Liver (tissue), 3 donors: Measurements from ENCODE around the gene CTSV.

Experiments used
- SP1 ChIP-seq: IDR thresholded peaks from 2 replicates; pipeline ENCODE4 v1.6.1; 2018; ENCODE audit warnings: antibody characterized with exemption, mild to moderate bottlenecking
- TF ChIP-seq, protein P1 (sequence below): fragments of 150-350 bp; IDR thresholded peaks from 2 replicates; pipeline ENCODE4 v1.5.1; 2017; ENCODE audit warnings: improper control_type of control experiment, low read depth, low read length; ENCODE audit not compliant: missing input control
- donor health status: healthy.
- donor health status: healthy.

DNA sequence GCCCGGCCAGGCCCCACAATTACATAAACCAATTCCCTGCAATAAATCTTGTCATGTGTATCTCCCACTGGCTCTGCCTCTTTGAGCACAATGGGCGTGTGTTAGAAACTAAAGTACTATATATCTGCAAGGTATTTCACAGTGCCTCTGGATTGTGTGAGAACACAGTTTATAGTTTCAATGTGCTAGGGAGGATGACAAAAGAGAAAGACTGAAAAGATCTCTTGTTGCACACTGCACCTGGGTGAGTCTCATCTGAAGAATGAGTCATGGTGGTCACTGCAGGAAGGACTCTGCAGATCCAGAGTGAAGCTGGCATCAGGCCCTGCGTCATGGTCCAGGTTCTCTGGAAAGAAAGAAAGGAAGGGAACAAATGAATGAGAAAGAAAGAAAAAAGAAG lies 20.7 kb upstream of the CTSV start:
- TF ChIP-seq, protein P1, sequence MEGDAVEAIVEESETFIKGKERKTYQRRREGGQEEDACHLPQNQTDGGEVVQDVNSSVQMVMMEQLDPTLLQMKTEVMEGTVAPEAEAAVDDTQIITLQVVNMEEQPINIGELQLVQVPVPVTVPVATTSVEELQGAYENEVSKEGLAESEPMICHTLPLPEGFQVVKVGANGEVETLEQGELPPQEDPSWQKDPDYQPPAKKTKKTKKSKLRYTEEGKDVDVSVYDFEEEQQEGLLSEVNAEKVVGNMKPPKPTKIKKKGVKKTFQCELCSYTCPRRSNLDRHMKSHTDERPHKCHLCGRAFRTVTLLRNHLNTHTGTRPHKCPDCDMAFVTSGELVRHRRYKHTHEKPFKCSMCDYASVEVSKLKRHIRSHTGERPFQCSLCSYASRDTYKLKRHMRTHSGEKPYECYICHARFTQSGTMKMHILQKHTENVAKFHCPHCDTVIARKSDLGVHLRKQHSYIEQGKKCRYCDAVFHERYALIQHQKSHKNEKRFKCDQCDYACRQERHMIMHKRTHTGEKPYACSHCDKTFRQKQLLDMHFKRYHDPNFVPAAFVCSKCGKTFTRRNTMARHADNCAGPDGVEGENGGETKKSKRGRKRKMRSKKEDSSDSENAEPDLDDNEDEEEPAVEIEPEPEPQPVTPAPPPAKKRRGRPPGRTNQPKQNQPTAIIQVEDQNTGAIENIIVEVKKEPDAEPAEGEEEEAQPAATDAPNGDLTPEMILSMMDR, result no peak
- no peak for TF ChIP-seq SP1
